Prostate gland (tissue), 2 donors: ENCODE measurements around the gene LYVE1. TPM values are rescaled to one million over a fixed set of nuclear protein-coding genes. Genes with fewer than 3 reads are reported as not detected.

Experiments
- DNase-seq: peaks from one replicate; pipeline ENCODE4 v3.0.0-alpha.2; 2019; ENCODE audit warnings: low spot score
- H3K27ac ChIP-seq, 2 donors: fragments of 200-600 bp; sonication (generic); 2 replicates each; pipeline ENCODE4 v1.5.1; 2017 to 2019
- H3K27me3 ChIP-seq: fragments of 200-600 bp; sonication (generic); replicated peaks from 2 replicates; pipeline ENCODE4 v1.5.1; 2019; ENCODE audit not compliant: insufficient read depth
- H3K36me3 ChIP-seq, 2 donors: fragments of 200-600 bp; sonication (generic); 1 replicate in 1 of 2; 2 replicates in 1 of 2; pipeline versions ENCODE4 v1.5.1 to v1.8.1; 2017 to 2019
- H3K4me1 ChIP-seq: fragments of 200-600 bp; sonication (generic); replicated peaks from 2 replicates; pipeline ENCODE4 v1.5.1; 2019
- H3K4me3 ChIP-seq, 2 donors: fragments of 200-600 bp; sonication (generic); 2 replicates each; pipeline ENCODE4 v1.5.1; 2017 to 2019
- H3K9me3 ChIP-seq: fragments of 200-600 bp; sonication (generic); 2 replicates; pipeline ENCODE4 v1.5.1; 2017
- CTCF ChIP-seq, 4 experiments: fragments of 200-600 bp in 2 of 4; fragments of 450-650 bp in 2 of 4; sonication (generic) in 2 of 4; IDR thresholded peaks; 1 replicate in 3 of 4; 2 replicates in 1 of 4; pipeline ENCODE4 v1.5.1; 2016 to 2019; ENCODE audit warnings: antibody characterized with exemption in 4 of 4, mild to moderate bottlenecking in 2 of 4, moderate library complexity in 2 of 4
- POLR2A ChIP-seq: fragments of 450-650 bp; IDR thresholded peaks from one replicate; pipeline ENCODE4 v1.6.1; 2016; ENCODE audit warnings: antibody characterized with exemption, mild to moderate bottlenecking
- POLR2AphosphoS5 ChIP-seq: sonication (generic); formaldehyde crosslinking; IDR thresholded peaks from one replicate; pipeline ENCODE4 v1.6.1; 2017; ENCODE audit warnings: antibody characterized with exemption
- WGBS: methylation state at CpG from one replicate; pipeline ENCODE4 v1.1.5; 2018; 5-methylcytosine and 5-hydroxymethylcytosine counted together
- intact Hi-C: fragments of 100-400 bp; cut with DNase I; formaldehyde crosslinking; loops from one replicate; pipeline ENCODE4 v1.14.2; 2022
- total RNA-seq, 2 donors: library from RNA; depleted of rRNA; stranded (reverse); fragments of >200 nt; gene quantifications; one replicate each; pipeline ENCODE4 v1.1.0, GENCODE V29; 2016

LYVE1 gene
- total RNA-seq, 2 donors from 2014 or later = 2.5 to 9.8 TPM

- intact Hi-C loops = no loop called here
- peaks cover 8% of the 10 kb centered on the region for H3K4me1 ChIP-seq
- no peaks in the 10 kb centered on the region for H3K27me3 ChIP-seq
- peak overlapping the region; percentile 39 to 65 for H3K27ac ChIP-seq
- no peak overlapping the region for H3K4me3 ChIP-seq
- DNase-seq = peak; percentile 66
- H3K9me3 ChIP-seq = no peaks in the 10 kb centered on the region
- TF ChIP-seq CTCF (IDR thresholded peaks at IDR 0.05) (no peak), POLR2AphosphoS5 (peak; percentile 82)
- 30% methylated on average over 6 of the region's 6 CpGs for WGBS
- no peaks in the 10 kb centered on the region for H3K36me3 ChIP-seq
Observed at GRCh38 chr11:10526974-10527918, 41.2 kb downstream of the LYVE1 start.

GRCh38 chr11:10524471-10524870 lies 44.0 kb downstream of the LYVE1 start:
- Histone ChIP-seq H3K4me3 (no peak overlapping the region), H3K9me3 (no peaks in the 10 kb centered on the region), H3K36me3 (no peaks in the 10 kb centered on the region), H3K4me1 (peaks cover 12% of the 10 kb centered on the region), H3K27ac (peak overlapping the region in 1 of 2 donors; percentile 66), H3K27me3 (no peaks in the 10 kb centered on the region)
- intact Hi-C loops = no loop called here
- DNase-seq = no peak
- TF ChIP-seq POLR2AphosphoS5 = peak; percentile 46
- TF ChIP-seq CTCF (IDR thresholded peaks at IDR 0.05) = no peak
- WGBS = 27% methylated on average over 1 of the region's 1 CpG

- WGBS = 10% methylated on average over 2 of the region's 2 CpGs
- H3K4me3 ChIP-seq = no peak overlapping the region
- intact Hi-C loops = no loop called here
- peak overlapping the region; percentile 66 for H3K27ac ChIP-seq
- DNase-seq = peak; percentile 91
- no peaks in the 10 kb centered on the region for H3K36me3 ChIP-seq
- no peaks in the 10 kb centered on the region for H3K9me3 ChIP-seq
- H3K4me1 ChIP-seq = peaks cover 12% of the 10 kb centered on the region
- no peaks in the 10 kb centered on the region for H3K27me3 ChIP-seq
- TF ChIP-seq POLR2AphosphoS5 = peak; percentile 84
- TF ChIP-seq CTCF (IDR thresholded peaks at IDR 0.05) = no peak
Observed at GRCh38 chr11:10522921-10523320, 45.5 kb downstream of the LYVE1 start.

- Histone ChIP-seq H3K27ac (peak overlapping the region; percentile 66), H3K4me1 (peaks cover 12% of the 10 kb centered on the region), H3K9me3 (no peaks in the 10 kb centered on the region), H3K27me3 (no peaks in the 10 kb centered on the region), H3K36me3 (no peaks in the 10 kb centered on the region), H3K4me3 (no peak overlapping the region)
- intact Hi-C loops = no loop called here
- WGBS = 6% methylated on average over 1 of the region's 1 CpG
- DNase-seq = no peak
- TF ChIP-seq POLR2AphosphoS5 (no peak), POLR2A (no peak)
Observed at GRCh38 chr11:10522276-10522675, 46.2 kb downstream of the LYVE1 start.

GRCh38 chr11:10520562-10520961 lies 47.9 kb downstream of the LYVE1 start:
- H3K36me3 ChIP-seq = no peaks in the 10 kb centered on the region
- H3K4me1 ChIP-seq = peaks cover 8% of the 10 kb centered on the region
- TF ChIP-seq POLR2AphosphoS5 (no peak), CTCF (IDR thresholded peaks at IDR 0.05) (no peak), POLR2A (no peak)
- no peak overlapping the region for H3K4me3 ChIP-seq
- H3K27ac ChIP-seq = no peak overlapping the region
- WGBS = 97% methylated on average over 2 of the region's 2 CpGs
- DNase-seq = no peak
- H3K9me3 ChIP-seq = no peaks in the 10 kb centered on the region
- no peaks in the 10 kb centered on the region for H3K27me3 ChIP-seq
- intact Hi-C loops = no loop called here
